IMR-90 (cell line): Measurements from ENCODE around the gene DDX3Y.

Experiments used
- BHLHE40 ChIP-seq: fragments of 150-350 bp; IDR thresholded peaks from 2 replicates; pipeline ENCODE4 v1.6.1; 2016; ENCODE audit warnings: mild to moderate bottlenecking, low read depth, low read length
- CHD1 ChIP-seq: IDR thresholded peaks from 2 replicates; pipeline ENCODE4 v1.6.1; 2012; ENCODE audit warnings: low read depth, low read length, improper control_type of control experiment
- FOS ChIP-seq: fragments of 150-350 bp; IDR thresholded peaks from 2 replicates; pipeline ENCODE4 v1.6.1; 2016; ENCODE audit warnings: low read depth, low read length
- POLR2A ChIP-seq: IDR thresholded peaks from 2 replicates; pipeline ENCODE4 v1.6.1; 2012; ENCODE audit warnings: mild to moderate bottlenecking, low read depth, low read length
- RAD21 ChIP-seq: IDR thresholded peaks from 2 replicates; pipeline ENCODE4 v1.6.1; 2012; ENCODE audit warnings: low read length, improper control_type of control experiment
- RFX5 ChIP-seq: IDR thresholded peaks from 2 replicates; pipeline ENCODE4 v1.8.0; 2012; ENCODE audit warnings: low read depth, mild to moderate bottlenecking, low read length, moderate library complexity
- TF ChIP-seq, protein P1 (sequence below): conservative IDR thresholded peaks from 2 replicates; pipeline ENCODE4 v1.5.1; 2012; ENCODE audit warnings: mild to moderate bottlenecking, low read depth, low read length, improper control_type of control experiment
- TF ChIP-seq, protein P2 (sequence below): fragments of 150-350 bp; IDR thresholded peaks from 2 replicates; pipeline ENCODE4 v1.6.1; 2016; ENCODE audit warnings: low read depth, mild to moderate bottlenecking, low read length, moderate library complexity, borderline replicate concordance
- TF ChIP-seq, protein P3 (sequence below): fragments of 150-350 bp; IDR thresholded peaks from 2 replicates; pipeline ENCODE4 v1.6.1; 2017; ENCODE audit warnings: mild to moderate bottlenecking, antibody characterized with exemption, low read length, low read depth

- TF ChIP-seq POLR2A (no peak), RAD21 (no peak), RFX5 (no peak), BHLHE40 (no peak), CHD1 (no peak), FOS (no peak)
- TF ChIP-seq, protein P1, sequence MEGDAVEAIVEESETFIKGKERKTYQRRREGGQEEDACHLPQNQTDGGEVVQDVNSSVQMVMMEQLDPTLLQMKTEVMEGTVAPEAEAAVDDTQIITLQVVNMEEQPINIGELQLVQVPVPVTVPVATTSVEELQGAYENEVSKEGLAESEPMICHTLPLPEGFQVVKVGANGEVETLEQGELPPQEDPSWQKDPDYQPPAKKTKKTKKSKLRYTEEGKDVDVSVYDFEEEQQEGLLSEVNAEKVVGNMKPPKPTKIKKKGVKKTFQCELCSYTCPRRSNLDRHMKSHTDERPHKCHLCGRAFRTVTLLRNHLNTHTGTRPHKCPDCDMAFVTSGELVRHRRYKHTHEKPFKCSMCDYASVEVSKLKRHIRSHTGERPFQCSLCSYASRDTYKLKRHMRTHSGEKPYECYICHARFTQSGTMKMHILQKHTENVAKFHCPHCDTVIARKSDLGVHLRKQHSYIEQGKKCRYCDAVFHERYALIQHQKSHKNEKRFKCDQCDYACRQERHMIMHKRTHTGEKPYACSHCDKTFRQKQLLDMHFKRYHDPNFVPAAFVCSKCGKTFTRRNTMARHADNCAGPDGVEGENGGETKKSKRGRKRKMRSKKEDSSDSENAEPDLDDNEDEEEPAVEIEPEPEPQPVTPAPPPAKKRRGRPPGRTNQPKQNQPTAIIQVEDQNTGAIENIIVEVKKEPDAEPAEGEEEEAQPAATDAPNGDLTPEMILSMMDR, result no peak
- TF ChIP-seq, protein P2, sequence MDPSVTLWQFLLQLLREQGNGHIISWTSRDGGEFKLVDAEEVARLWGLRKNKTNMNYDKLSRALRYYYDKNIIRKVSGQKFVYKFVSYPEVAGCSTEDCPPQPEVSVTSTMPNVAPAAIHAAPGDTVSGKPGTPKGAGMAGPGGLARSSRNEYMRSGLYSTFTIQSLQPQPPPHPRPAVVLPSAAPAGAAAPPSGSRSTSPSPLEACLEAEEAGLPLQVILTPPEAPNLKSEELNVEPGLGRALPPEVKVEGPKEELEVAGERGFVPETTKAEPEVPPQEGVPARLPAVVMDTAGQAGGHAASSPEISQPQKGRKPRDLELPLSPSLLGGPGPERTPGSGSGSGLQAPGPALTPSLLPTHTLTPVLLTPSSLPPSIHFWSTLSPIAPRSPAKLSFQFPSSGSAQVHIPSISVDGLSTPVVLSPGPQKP, result no peak
- TF ChIP-seq, protein P3, sequence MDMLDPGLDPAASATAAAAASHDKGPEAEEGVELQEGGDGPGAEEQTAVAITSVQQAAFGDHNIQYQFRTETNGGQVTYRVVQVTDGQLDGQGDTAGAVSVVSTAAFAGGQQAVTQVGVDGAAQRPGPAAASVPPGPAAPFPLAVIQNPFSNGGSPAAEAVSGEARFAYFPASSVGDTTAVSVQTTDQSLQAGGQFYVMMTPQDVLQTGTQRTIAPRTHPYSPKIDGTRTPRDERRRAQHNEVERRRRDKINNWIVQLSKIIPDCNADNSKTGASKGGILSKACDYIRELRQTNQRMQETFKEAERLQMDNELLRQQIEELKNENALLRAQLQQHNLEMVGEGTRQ, result no peak
Observed at GRCh38 chrY:12905895-12906294, 1.2 kb downstream of the DDX3Y start.
